ENCODE measurements around the gene LARGE1. TPM values are rescaled to one million over a fixed set of nuclear protein-coding genes. Genes with fewer than 3 reads are reported as not detected.
A peak's percentile ranks its signal among the peaks of the same experiment; 100 is the strongest.

LARGE1 gene
- total RNA-seq, 2 donors from 2014 or later: 48.7 to 94.4 TPM

GRCh38 chr22:33893512-33893911, 26.8 kb downstream of the LARGE1 start:
- intact Hi-C loops (cut with DNase I): no loop called here
- no peak for DNase-seq (ENCODE audit: low spot score)

GRCh38 chr22:33891992-33892391, 28.3 kb downstream of the LARGE1 start:
- intact Hi-C loops (cut with DNase I): no loop called here

GRCh38 chr22:33891455-33891854, 28.8 kb downstream of the LARGE1 start:
- intact Hi-C loops (cut with DNase I): no loop called here

More at GRCh38 chr22:33891992-33892391, 28.3 kb downstream of the LARGE1 start:
- DNase-seq (ENCODE audit: low spot score): no peak

GRCh38 chr22:33889748-33890147, 30.5 kb downstream of the LARGE1 start:
- intact Hi-C loops (cut with DNase I): no loop called here
- no peak for DNase-seq (ENCODE audit: low spot score)

More at GRCh38 chr22:33891455-33891854, 28.8 kb downstream of the LARGE1 start:
- no peak for DNase-seq (ENCODE audit: low spot score)

- DNase-seq (ENCODE audit: low spot score): no peak
These were observed 31.5 kb downstream of the LARGE1 start for GRCh38 chr22:33888821-33889220.

GRCh38 chr22:33887173-33887572, 33.1 kb downstream of the LARGE1 start:
- intact Hi-C loops (cut with DNase I): no loop called here

More at GRCh38 chr22:33888821-33889220, 31.5 kb downstream of the LARGE1 start:
- intact Hi-C loops (cut with DNase I): no loop called here

GRCh38 chr22:33886696-33887095, 33.6 kb downstream of the LARGE1 start:
- intact Hi-C loops (cut with DNase I): no loop called here
- DNase-seq (ENCODE audit: low spot score): peak; percentile 0

More at GRCh38 chr22:33887173-33887572, 33.1 kb downstream of the LARGE1 start:
- peak; percentile 19 for DNase-seq (ENCODE audit: low spot score)

- peak; percentile 9 for DNase-seq (ENCODE audit: low spot score)
- intact Hi-C loops (cut with DNase I): no loop called here
These were observed 35.4 kb downstream of the LARGE1 start for GRCh38 chr22:33884829-33885228.

GRCh38 chr22:33883961-33884808, 36.1 kb downstream of the LARGE1 start:
- peak; percentile 31 for DNase-seq (ENCODE audit: low spot score)
- intact Hi-C loops (cut with DNase I): no loop called here

GRCh38 chr22:33883561-33883960, 36.7 kb downstream of the LARGE1 start:
- no peak for DNase-seq (ENCODE audit: low spot score)
- intact Hi-C loops (cut with DNase I): no loop called here

GRCh38 chr22:33882991-33883390, 37.3 kb downstream of the LARGE1 start:
- intact Hi-C loops (cut with DNase I): no loop called here
- no peak for DNase-seq (ENCODE audit: low spot score)

GRCh38 chr22:33880986-33881385, 39.3 kb downstream of the LARGE1 start:
- DNase-seq (ENCODE audit: low spot score): no peak
- intact Hi-C loops (cut with DNase I): no loop called here

GRCh38 chr22:33879796-33880195, 40.5 kb downstream of the LARGE1 start:
- DNase-seq (ENCODE audit: low spot score): no peak
- intact Hi-C loops (cut with DNase I): no loop called here

GRCh38 chr22:33875316-33875715, 45.0 kb downstream of the LARGE1 start:
- intact Hi-C loops (cut with DNase I): no loop called here
- DNase-seq (ENCODE audit: low spot score): no peak

GRCh38 chr22:33874206-33874605, 46.1 kb downstream of the LARGE1 start:
- no peak for DNase-seq (ENCODE audit: low spot score)
- intact Hi-C loops (cut with DNase I): no loop called here

- DNase-seq (ENCODE audit: low spot score): no peak
- intact Hi-C loops (cut with DNase I): no loop called here
These were observed 46.6 kb downstream of the LARGE1 start for GRCh38 chr22:33873666-33874065.

- no peak for DNase-seq (ENCODE audit: low spot score)
- intact Hi-C loops (cut with DNase I): no loop called here
These were observed 47.1 kb downstream of the LARGE1 start for GRCh38 chr22:33873186-33873585.

GRCh38 chr22:33871935-33872334, 48.3 kb downstream of the LARGE1 start:
- DNase-seq (ENCODE audit: low spot score): no peak
- intact Hi-C loops (cut with DNase I): no loop called here

GRCh38 chr22:33869946-33870345, 50.3 kb downstream of the LARGE1 start:
- intact Hi-C loops (cut with DNase I): loop anchor here (5.0 to 10.0 kb wide), 2 partner anchors 45 to 47 kb away; no protein-coding TSS in a partner anchor
- DNase-seq (ENCODE audit: low spot score): no peak

GRCh38 chr22:33867971-33868370, 52.3 kb downstream of the LARGE1 start:
- intact Hi-C loops (cut with DNase I): loop anchor here (5.0 to 10.0 kb wide), 2 partner anchors 47 to 49 kb away; no protein-coding TSS in a partner anchor
- no peak for DNase-seq (ENCODE audit: low spot score)
